ENCODE data around the gene TMEM208. TPM values are rescaled to one million over a fixed set of nuclear protein-coding genes. Genes with fewer than 3 reads are reported as not detected.
A peak's percentile ranks its signal among the peaks of the same experiment; 100 is the strongest.

TMEM208 gene
- total and polyA plus RNA-seq, 12 donors, result 52.1 to 289 (median 80.4) TPM

- Histone ChIP-seq H3K36me3 (replicated peaks in 1 of 2) (no peaks in the 10 kb centered on the region), H3K4me3 (peak overlapping the region; percentile 62 to 89 (median 84)), H3K27ac (peak overlapping the region; percentile 83 to 94 (median 85)), H3K4me1 (replicated peaks in 1 of 2) (peaks cover 50 to 58% of the 10 kb centered on the region in 2 donors), H3K9me3 (replicated peaks in 1 of 3) (no peaks in the 10 kb centered on the region), H3K27me3 (peaks cover 5% of the 10 kb centered on the region)
- peak in 5 of 7 donors; percentile 52 to 74 (median 70) for DNase-seq
- intact Hi-C loops (cut with DNase I), result no loop called here
- TF ChIP-seq POLR2A (IDR thresholded peaks at IDR 0.05), result no peak
- TF ChIP-seq CTCF (IDR thresholded peaks at IDR 0.05), result no peak
- WGBS, 4 donors, result 0 to 1% (median 0%) methylated on average over 12 to 26 of the region's 26 CpGs; no CpG with 5 or more reads in 1 of the 4 donors
Measured at GRCh38 chr16:67246756-67247191, 19.8 kb downstream of the TMEM208 start.

- TF ChIP-seq CTCF (IDR thresholded peaks at IDR 0.05) (peak in 1 of 6 experiments; percentile 33), POLR2A (IDR thresholded peaks at IDR 0.05) (peak; percentile 89 to 98)
- Histone ChIP-seq H3K9me3 (replicated peaks in 1 of 3) (no peaks in the 10 kb centered on the region), H3K36me3 (replicated peaks in 1 of 2) (no peaks in the 10 kb centered on the region), H3K4me3 (peak within 1 kb of the TSS; percentile 62 to 89 (median 84)), H3K4me1 (replicated peaks in 1 of 2) (peaks cover 44 to 51% of the 10 kb centered on the region in 2 donors), H3K27ac (peak within 1 kb of the TSS; percentile 83 to 94 (median 85)), H3K27me3 (peaks cover 5% of the 10 kb centered on the region)
- intact Hi-C loops (cut with DNase I), result no loop called here
- 0 to 1% (median 0%) methylated on average over 31 to 60 of the region's 60 CpGs for WGBS, 4 donors
- DNase-seq, result peak; percentile 97 to 99 (median 98)
Measured at GRCh38 chr16:67247192-67248072, 20.5 kb downstream of the TMEM208 start, which contains the start of gene FHOD1. TSS of gene FHOD1 (minus strand) at chr16:67247481. CDS start at chr16:67247410, 71 bp downstream.

- peak in 1 of 7 donors; percentile 6 for DNase-seq
- Histone ChIP-seq H3K27me3 (peaks cover 5% of the 10 kb centered on the region), H3K4me1 (replicated peaks in 1 of 2) (peaks cover 40 to 45% of the 10 kb centered on the region in 2 donors), H3K9me3 (replicated peaks in 1 of 3) (no peaks in the 10 kb centered on the region), H3K27ac (no peak overlapping the region), H3K4me3 (peak overlapping the region in 2 of 4 donors; percentile 18 to 89), H3K36me3 (replicated peaks in 1 of 2) (no peaks in the 10 kb centered on the region)
- no peak for TF ChIP-seq CTCF (IDR thresholded peaks at IDR 0.05)
- TF ChIP-seq POLR2A (IDR thresholded peaks at IDR 0.05), result no peak
- WGBS, 4 donors, result 10 to 12% (median 11%) methylated on average over 6 to 7 of the region's 7 CpGs
- intact Hi-C loops (cut with DNase I), result no loop called here
Measured at GRCh38 chr16:67248073-67248400, 21.1 kb downstream of the TMEM208 start.

GRCh38 chr16:67248401-67249177 is 21.7 kb downstream of the TMEM208 start, which contains the start of gene SLC9A5:
TSS of gene SLC9A5 (plus strand) at chr16:67248979. CDS start at chr16:67249015, 36 bp downstream.
- Histone ChIP-seq H3K27me3 (peaks cover 5% of the 10 kb centered on the region), H3K9me3 (replicated peaks in 1 of 3) (no peaks in the 10 kb centered on the region), H3K4me3 (peak within 1 kb of the TSS in 2 of 4 donors; percentile 18 to 89), H3K4me1 (replicated peaks in 1 of 2) (peaks cover 35 to 40% of the 10 kb centered on the region in 2 donors), H3K27ac (no peak within 1 kb of the TSS), H3K36me3 (replicated peaks in 1 of 2) (no peaks in the 10 kb centered on the region)
- WGBS, 4 donors, result 0 to 1% (median 1%) methylated on average over 22 to 75 of the region's 75 CpGs
- peak in 3 of 7 donors; percentile 25 to 44 (median 25) for DNase-seq
- intact Hi-C loops (cut with DNase I), result no loop called here
- TF ChIP-seq POLR2A (IDR thresholded peaks at IDR 0.05) (no peak), CTCF (IDR thresholded peaks at IDR 0.05) (peak in 2 of 6 experiments; percentile 25 to 26)

Data from adrenal gland (tissue), 12 donors.